RPMI8226 (cell line): Measurements from ENCODE around the gene OR2L3.
"Not testable (repeated sequence)": the region's sequence is repeated elsewhere in the genome, so short reads cannot be mapped to it uniquely, and the experiment has no call there.

Experiments
- DNase-seq: peaks from one replicate; pipeline ENCODE4 v3.0.0-alpha.2; 2015

Gene OR2L3, protein sequence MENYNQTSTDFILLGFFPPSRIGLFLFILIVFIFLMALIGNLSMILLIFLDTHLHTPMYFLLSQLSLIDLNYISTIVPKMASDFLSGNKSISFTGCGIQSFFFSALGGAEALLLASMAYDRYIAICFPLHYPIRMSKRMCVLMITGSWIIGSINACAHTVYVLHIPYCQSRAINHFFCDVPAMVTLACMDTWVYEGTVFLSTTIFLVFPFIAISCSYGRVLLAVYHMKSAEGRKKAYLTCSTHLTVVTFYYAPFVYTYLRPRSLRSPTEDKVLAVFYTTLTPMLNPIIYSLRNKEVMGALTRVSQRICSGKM

DNA sequence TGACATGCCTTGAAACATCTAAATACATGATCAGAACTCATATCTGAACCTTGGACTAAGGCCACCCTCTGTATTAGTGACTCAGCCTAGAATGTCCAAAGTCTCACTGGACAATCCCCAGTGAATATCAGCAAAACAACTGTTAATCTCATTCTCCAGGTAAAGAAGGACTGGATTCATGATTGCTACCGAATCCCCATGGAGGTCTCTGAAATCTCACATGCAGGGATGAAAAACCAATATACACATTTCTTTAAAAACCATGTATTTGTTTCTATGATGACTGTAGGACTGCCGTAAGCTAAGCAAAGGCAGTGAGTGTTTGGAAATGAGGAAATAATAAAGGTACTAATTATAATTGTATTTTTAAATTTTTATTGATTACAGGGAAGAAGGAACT is at the start of gene OR2L3:
Gene OR2L3 (plus strand): TSS at position 301 of the 400 bp plus-strand sequence. CDS start 13,846 bp downstream, outside the sequence.
- no peak for DNase-seq

DNA sequence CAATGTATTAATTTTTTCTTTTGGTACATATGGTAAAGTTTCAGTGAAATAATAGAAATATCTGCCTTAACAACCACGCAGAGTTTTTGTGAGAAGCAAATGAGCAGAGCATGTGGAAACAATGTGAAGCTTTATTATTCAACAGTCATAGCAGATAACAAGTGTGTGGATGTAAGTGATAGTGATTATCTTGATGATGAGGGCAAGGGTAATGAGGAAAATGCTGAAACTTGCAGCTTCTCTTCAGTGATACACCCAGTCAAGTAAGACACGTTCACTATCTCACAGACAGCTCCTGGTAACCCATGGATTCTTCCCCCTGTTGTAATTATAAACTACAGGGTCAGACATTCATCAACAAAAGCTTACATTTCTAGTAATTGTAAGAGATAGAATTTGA is 47.8 kb upstream of the OR2L3 start:
- DNase-seq, result no peak

DNA sequence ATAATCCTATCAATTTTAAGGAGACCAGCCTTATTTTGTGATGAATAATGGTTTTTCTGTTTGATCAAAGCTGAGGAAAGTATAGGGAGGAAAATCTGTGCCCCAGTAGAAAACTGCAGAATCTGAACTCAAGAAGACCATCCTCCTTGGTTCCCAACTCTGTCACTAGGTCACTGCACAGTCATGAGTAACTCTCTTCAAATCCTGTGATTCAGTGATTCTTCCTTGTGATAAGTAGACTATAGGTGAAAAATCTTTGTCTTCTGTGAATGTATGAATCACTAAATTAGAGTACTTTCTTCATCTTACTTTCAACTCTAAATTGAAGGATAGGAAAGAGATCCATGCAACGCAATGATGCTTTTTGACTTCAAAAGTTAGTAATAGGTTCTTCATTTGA is 46.5 kb upstream of the OR2L3 start:
- no peak for DNase-seq

DNA sequence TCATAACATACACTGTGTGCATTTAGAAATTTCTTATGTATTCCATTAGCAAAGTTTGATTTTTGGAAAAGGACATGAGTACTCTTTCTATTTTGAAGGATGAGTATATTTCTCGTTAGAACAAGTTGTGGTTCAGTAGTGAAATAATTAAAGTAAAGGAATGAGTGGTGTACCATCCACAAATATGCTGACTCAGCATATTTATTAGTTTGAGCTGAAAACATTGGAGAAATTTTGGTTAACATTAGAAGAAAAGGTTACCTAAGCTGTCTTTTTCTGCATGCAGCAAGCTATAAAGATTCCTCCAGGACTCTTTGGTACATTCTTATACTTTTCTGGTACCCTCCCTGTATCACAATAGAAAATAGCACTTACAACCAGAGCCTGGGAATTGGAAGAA is 38.9 kb upstream of the OR2L3 start:
- DNase-seq, result no peak

DNA sequence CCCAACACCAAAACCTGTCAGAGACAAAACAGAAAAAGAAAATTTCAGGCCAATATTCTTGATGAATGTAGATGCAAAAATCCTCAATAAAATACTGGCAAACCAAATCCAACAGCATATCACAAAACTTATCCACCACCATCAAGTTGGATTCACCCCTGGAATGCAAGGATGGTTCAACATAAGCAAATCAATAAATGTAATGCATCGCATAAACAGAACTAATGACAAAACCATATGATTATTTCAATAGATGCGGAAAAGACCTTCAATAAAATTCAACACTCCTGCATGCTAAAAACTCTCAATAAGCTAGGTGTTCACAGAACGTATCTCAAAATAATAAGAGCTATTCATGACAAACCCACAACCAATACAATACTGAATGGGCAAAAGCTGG is 37.0 kb upstream of the OR2L3 start:
- no peak for DNase-seq

DNA sequence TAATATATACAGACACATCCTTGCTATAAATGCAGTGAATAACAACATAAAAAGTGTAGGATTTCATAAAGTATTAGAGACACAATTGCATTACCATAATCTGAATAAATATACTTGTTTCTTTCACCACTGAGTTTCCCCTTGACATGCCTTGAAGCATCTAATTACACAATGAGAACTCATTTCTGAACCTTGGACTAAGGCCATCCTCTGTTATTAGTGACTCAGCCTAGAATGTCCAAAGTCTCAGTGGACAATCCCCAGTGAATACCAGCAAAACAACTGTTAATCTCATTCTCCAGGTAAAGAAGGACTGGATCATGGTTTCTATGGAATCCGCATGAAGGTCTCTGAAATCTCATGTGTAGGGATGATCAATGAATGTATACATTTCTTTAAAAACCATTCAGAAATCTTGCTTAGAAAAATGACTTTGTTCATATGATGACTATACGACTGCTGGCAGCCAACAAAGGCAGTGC is 33.4 kb upstream of the OR2L3 start, which contains the start of gene OR2L5:
Gene OR2L5 (plus strand): TSS at position 432 of the 482 bp plus-strand sequence. CDS start 8,288 bp downstream, outside the sequence.
- DNase-seq, result no peak

DNA sequence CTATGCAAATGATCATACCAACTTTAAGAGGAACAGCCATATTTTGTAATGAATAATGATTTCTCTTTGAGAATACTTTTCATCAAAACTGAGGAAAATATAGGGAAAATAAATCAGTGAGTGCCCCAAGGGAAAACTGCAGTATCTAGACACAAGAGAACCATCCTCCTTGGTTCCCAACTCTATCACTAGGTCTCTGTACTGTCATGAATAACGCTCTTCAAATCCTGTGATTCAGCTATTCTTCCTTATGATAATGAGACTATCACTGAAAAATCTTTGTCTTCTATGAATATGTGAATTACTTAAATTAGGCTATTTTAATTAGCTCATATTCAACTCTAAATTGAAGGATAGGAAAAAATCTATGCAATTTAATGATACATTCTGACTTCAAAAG is 30.8 kb upstream of the OR2L3 start:
- no peak for DNase-seq

DNA sequence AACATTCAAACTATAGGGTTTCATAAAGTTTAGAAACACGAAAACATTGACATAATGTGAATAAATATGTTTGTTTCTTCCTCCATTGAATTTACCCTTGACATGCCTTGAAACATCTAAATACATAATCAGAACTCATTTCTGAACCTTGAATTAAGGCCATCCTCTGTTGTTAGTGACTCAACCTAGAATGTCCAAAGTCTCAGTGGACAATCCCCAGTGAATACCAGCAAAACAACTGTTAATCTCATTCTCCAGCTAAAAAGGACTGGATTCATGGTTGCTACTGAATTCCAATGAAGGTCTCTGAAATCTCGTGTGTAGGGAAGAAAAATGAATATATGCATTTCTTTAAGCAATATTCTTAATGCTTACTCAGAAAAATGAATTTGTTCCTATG is 16.9 kb upstream of the OR2L3 start, which contains the start of gene OR2L2:
Gene OR2L2 (plus strand): TSS at position 301 of the 400 bp plus-strand sequence. CDS start 8,198 bp downstream, outside the sequence.
- DNase-seq, result no peak

DNA sequence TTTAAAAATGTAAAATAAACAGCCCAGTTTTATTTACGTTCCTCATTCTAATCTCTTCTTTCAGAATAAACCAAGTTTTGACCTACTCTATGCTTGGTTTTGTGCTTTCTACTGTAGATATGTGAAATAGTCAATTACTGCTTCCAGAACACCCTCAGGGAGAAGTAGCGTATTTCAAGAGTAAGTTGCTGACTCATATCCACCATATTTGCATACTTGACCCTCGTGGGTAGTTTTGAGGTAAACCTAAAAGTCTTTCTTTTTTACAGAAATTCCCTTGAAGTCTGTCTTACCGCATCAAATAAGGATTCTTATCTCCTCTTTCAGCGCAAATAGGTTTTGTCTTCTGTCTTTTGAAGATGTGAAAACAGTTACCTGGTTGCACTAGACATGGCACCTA is 1.4 kb upstream of the OR2L3 start:
- peak; percentile 15 for DNase-seq

DNA sequence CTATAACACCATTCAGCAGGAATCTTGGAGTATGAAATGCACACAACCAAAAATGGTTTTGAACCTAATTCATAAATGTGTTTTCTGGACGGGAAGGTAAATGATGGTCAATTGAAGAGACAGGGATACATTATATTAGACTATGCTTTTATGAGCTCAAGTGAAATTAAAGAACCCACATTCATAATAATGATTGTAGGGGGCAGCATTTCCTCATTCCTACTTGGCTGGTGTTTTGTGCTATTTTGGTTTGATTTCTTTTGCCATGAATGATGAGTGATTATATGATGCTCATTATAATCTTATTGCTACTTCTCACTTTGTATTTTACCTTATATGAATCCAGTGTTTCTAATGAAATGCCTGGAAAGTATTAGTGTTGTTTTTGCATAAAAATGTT is 372 bp downstream of the OR2L3 start:
- DNase-seq, result no peak

DNA sequence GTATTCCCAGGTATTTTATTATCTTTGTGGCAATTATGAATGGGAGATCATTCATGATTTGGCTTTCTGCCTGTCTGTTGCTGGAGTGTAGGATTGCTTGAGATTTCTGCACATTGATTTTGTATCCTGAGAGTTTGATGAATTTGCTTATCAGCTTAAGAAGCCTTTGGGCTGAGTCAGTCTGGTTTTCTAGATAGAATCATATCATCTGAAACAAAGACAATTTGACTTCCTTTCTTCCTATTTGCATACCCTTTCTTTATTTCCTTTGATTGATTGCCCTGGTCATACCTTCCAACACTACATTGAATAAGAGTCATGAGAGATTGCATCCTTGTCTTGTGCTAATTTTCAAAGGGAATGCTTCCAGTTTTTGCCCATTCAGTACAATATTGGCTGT is 8.0 kb downstream of the OR2L3 start:
- no peak for DNase-seq

DNA sequence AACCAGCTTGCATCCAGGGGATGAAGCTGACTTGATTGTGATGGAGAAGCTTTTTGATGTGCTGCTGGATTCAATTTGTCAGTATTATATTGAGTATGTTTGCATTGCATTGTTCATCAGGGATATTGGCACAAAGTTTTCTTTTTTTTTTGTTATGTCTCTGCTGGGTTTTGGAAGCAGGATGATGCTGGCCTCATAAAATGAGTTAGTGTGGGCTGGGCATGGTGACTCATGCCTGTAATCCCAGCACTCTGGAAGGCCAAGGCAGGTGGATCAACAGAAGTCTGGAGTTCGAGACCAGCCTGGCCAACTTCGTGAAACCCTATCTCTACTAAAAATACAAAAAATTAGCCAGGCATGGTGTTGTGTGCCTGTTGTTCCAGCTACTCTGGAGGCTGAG is 8.6 kb downstream of the OR2L3 start:
- no peak for DNase-seq

DNA sequence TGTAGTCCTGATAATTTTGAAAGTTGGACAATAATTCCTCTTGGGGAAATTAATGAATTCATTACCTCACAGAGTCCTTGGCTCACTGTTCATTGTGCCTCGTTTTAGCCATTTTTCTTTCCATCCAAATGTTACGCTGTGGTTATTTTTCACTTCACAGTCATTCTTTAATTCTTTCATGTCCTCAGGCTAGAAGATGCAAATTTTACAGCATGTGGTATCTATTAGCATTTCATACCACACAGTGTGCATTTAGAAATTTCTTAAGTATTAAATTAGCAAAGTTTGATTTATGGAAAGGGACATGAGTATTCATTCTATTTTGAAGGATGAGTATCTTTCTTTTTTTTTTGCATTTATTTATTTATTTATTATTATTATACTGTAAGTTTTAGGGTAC is 18.4 kb downstream of the OR2L3 start:
- no peak for DNase-seq

DNA sequence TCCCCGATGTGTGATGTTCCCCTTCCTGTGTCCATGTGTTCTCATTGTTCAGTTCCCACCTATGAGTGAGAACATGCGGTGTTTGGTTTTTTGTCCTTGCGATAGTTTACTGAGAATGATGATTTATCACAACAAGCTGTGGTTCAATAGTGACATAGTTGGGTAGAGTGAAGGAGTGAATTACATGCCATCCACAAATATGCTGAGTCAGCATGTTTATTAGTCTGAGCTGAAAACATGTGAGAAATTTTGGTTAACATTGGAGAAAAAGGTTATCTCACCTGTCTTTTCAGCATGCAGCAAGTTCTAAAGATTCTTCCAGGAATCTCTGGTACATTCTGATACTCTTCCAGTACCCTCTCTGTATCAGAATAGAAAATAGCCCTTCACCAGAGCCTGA is 19.0 kb downstream of the OR2L3 start:
- no peak for DNase-seq

DNA sequence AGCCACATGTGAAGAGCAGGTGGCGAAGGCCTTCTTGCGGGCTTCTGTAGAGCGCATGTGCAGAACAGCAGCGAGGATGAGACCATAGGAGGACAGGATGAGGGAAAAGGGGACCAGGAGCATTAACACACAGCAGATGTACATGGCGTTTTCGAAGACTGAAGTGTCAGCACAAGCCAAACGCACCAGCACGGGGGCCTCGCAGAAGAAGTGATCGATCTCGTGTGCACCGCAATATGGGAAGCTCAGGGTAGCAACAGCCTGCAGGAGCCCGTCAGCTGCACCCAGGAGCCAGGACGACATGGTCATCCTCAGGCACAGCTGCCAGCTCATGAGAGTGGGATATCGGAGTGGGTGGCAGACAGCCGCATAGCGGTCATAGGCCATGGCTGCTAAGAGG is 37.2 kb downstream of the OR2L3 start:
- DNase-seq, result not testable (repeated sequence)

DNA sequence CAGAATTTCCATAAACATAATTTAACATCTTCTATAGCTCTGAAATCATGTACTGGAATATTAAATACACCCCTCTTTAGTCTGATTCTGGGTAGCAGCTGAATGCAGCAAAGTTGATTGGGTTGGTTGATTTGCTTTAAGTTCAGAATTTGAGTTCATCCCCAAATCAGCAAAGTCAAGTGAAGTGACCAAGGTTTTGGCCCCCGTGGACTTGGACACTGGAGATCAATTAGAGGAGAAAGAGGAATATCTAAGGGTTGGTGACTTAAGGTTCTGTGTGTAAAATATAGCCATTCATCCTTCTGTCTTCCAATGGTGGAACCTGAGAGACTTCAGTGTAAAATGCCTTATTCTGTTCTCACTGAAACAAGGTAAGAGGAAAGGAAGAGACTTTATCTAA is 48.2 kb downstream of the OR2L3 start, which contains the start of gene OR2L13:
Gene OR2L13 (plus strand): TSS at position 301 of the 400 bp plus-strand sequence. CDS start 4,192 bp downstream, outside the sequence.
- DNase-seq, result no peak

DNA sequence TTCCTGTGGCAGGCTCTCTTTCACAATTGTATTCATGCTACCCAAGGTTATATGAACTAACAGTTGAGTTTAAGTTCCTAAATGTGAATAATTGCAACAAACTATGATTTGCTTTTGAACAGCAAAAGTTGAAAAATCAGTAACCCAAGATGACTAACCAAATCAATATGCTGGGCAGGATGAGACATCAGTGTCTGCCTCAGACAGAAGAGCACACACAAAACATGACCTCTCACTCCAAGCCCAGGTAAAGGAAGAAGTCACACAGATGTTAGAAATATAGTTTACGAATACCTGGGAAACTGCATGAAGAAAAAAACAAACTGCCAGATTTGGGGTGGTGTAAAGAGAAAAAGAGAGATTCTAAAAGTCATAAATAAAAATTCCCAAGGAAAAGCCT is 51.9 kb downstream of the OR2L3 start:
- DNase-seq, result no peak

DNA sequence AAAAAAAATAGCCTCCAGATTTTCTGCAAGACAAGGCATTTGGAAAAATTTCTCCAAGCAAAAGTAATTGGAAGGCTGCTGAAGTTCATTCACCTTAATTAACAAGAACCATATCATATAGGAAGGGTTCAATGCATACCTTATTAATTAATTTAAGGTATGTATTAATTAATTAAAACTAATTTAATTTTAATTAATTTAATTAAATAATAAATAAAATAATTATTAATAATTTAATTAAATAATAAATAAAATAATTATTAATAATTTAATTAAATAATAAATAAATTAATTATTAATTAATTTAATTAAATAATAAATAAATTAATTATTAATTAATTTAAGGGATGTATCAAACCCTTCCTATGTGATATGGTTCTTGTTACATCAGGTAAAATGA is 56.2 kb downstream of the OR2L3 start:
- DNase-seq, result no peak

DNA sequence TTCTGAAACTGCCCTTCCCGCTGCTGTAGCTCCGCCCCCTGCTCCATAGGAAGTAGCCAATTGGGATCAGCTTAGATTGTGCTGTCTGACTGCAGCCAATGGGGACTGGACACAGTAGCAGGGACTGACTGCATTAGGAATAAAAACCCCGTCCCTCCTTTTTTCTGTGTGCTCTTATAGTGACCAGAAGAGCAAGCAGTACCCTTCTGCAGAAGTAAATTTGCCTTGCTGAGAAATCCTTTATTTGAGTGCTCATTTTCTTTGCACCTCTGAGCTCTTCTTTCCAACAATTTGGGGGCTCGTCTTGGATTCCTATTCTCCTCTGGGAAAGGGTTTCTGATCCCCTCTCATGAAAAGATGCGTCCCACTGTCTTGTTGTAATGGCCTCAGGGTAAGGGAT is 64.5 kb downstream of the OR2L3 start:
- DNase-seq, result no peak
